Caco-2 (cell line): ENCODE measurements around the gene SCYL1. TPM values are rescaled to one million over a fixed set of nuclear protein-coding genes. Genes with fewer than 3 reads are reported as not detected.
A peak's percentile ranks its signal among the peaks of the same experiment; 100 is the strongest.

Experiments used
- BruUV-seq: library from RNA; stranded (reverse); fragments of 400-500 nt; replicated peaks from 2 replicates; lab custom pipeline; 2021; lab: Mats Ljungman, UMichigan
- CTCF ChIA-PET: fragments of 300-600 bp; sonication (Branson Sonifier 250); formaldehyde crosslinking; loops from one replicate; lab custom pipeline; 2022; ENCODE audit warnings: antibody characterized with exemption; lab: Charles Lee
- POLR2A ChIA-PET: fragments of 300-600 bp; sonication (Branson Sonifier 250); formaldehyde crosslinking; loops from one replicate; lab custom pipeline; 2022; ENCODE audit warnings: antibody characterized with exemption; lab: Charles Lee
- DNase-seq, 2 experiments: peaks; one replicate each; pipeline versions ENCODE4 v3.0.0 to v3.0.0-alpha.2; 2020 to 2022
- H3K27me3 ChIP-seq: replicated peaks from 2 replicates; pipeline ENCODE4 v1.6.0; 2011; ENCODE audit warnings: low read length; ENCODE audit not compliant: control insufficient read depth, insufficient read depth
- H3K36me3 ChIP-seq: 2 replicates; pipeline ENCODE4 v1.5.1; 2011; ENCODE audit warnings: low read length; ENCODE audit not compliant: control insufficient read depth, insufficient read depth
- H3K4me1 ChIP-seq: fragments of 250-450 bp; sonication (Bioruptor Pico); 2 replicates; pipeline ENCODE4 v1.5.1; 2020; ENCODE audit warnings: mild to moderate bottlenecking
- H3K4me3 ChIP-seq: 2 replicates; pipeline ENCODE4 v1.5.1; 2011; ENCODE audit warnings: low read depth, mild to moderate bottlenecking, control low read depth, low read length
- H3K9me3 ChIP-seq: fragments of 250-450 bp; sonication (Bioruptor Pico); 2 replicates; pipeline ENCODE4 v1.5.1; 2020; ENCODE audit warnings: mild to moderate bottlenecking, moderate library complexity
- H3K27ac Mint-ChIP-seq: one replicate; pipeline ENCODE4 v1.8.0; 2022; ENCODE audit warnings: mixed read lengths; ENCODE audit not compliant: unreplicated experiment
- H3K27me3 Mint-ChIP-seq: one replicate; pipeline ENCODE4 v1.8.0; 2022; ENCODE audit warnings: mixed read lengths; ENCODE audit not compliant: insufficient read depth, unreplicated experiment
- H3K36me3 Mint-ChIP-seq: one replicate; pipeline ENCODE4 v1.8.0; 2022; ENCODE audit warnings: mild to moderate bottlenecking, mixed read lengths; ENCODE audit not compliant: insufficient read depth, unreplicated experiment
- H3K4me1 Mint-ChIP-seq: one replicate; pipeline ENCODE4 v1.8.0; 2022; ENCODE audit warnings: low read depth, mixed read lengths; ENCODE audit not compliant: unreplicated experiment
- H3K4me3 Mint-ChIP-seq: one replicate; pipeline ENCODE4 v1.8.0; 2022; ENCODE audit warnings: mild to moderate bottlenecking, moderate library complexity, mixed read lengths; ENCODE audit not compliant: unreplicated experiment
- H3K9me3 Mint-ChIP-seq: one replicate; pipeline ENCODE4 v1.8.0; 2022; ENCODE audit warnings: mixed read lengths; ENCODE audit not compliant: unreplicated experiment
- intact Hi-C: fragments of 100-400 bp; cut with micrococcal nuclease; formaldehyde crosslinking; loops from one replicate; pipeline ENCODE4 v1.10.0; 2022; ENCODE audit not compliant: unreplicated experiment
- total RNA-seq: library from RNA; stranded (reverse); gene quantifications from 2 replicates; pipeline ENCODE4 v1.2.3, GENCODE V29; 2022
- TF ChIP-seq, protein P1 (sequence below), 2 experiments: fragments of 200-600 bp in 1 of 2; IDR thresholded peaks; 1 replicate in 1 of 2; 2 replicates in 1 of 2; pipeline versions ENCODE4 v1.5.1 to v1.8.0; 2011 to 2022; ENCODE audit warnings: antibody characterized with exemption in 1 of 2, control low read depth in 1 of 2, inconsistent platforms in 1 of 2, low read depth in 1 of 2, low read length in 1 of 2, mild to moderate bottlenecking in 1 of 2, moderate library complexity in 1 of 2; ENCODE audit not compliant: insufficient read depth in 1 of 2, severe bottlenecking in 1 of 2, unreplicated experiment in 1 of 2

Gene SCYL1
- total RNA-seq, 1 experiment from 2014 or later, result 123 TPM

DNA sequence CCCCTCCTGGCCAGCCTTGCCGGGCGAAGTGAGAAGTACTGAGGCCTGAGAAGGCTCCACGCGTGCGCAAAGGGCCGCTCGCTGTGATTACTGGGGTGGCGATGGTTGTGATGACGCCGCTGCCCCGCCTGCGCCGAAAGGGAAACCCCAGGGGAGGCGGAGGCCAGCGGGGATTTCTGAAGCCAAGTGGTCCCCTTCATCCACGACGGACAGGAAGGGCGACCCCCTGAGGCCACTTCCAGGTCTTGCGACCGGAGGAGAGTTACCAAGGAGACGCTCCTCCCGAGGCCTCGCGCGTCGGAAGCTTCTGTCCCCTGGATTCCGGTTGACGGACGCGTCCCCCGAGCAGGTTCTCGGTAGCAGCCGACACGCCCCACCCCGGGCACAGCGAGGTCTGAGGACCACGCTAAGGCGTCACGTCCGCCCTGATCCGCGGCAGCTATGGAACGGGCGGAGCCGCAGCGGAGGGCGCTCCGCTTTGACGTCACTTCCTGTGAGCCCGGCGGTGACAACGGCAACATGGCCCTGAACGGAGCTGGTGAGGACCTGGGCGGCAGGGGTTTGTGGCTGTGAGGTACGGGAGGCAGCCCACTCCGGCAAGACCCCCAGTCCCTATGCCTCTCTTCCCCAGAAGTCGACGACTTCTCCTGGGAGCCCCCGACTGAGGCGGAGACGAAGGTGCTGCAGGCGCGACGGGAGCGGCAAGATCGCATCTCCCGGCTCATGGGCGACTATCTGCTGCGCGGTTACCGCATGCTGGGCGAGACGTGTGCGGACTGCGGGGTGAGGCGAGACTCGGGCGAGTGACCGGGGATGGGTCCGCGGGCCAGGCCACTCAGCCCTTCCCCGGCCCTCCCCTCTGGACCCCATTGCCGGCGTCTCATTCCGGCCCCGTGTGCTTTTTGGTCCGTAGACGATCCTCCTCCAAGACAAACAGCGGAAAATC, 45.4 kb downstream of the SCYL1 start, which contains the start of gene ZNRD2:
Gene ZNRD2 (plus strand): TSS at position 505 of the 946 bp plus-strand sequence. CDS start 15 bp downstream, at position 520.
- BruUV-seq, result TSS peak; percentile 76
- H3K9me3 ChIP-seq, result no peaks in the 10 kb centered on the region
- TF ChIP-seq, protein P1, sequence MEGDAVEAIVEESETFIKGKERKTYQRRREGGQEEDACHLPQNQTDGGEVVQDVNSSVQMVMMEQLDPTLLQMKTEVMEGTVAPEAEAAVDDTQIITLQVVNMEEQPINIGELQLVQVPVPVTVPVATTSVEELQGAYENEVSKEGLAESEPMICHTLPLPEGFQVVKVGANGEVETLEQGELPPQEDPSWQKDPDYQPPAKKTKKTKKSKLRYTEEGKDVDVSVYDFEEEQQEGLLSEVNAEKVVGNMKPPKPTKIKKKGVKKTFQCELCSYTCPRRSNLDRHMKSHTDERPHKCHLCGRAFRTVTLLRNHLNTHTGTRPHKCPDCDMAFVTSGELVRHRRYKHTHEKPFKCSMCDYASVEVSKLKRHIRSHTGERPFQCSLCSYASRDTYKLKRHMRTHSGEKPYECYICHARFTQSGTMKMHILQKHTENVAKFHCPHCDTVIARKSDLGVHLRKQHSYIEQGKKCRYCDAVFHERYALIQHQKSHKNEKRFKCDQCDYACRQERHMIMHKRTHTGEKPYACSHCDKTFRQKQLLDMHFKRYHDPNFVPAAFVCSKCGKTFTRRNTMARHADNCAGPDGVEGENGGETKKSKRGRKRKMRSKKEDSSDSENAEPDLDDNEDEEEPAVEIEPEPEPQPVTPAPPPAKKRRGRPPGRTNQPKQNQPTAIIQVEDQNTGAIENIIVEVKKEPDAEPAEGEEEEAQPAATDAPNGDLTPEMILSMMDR (IDR thresholded peaks at IDR 0.05; ENCODE audit: insufficient read depth in 1 of 2, low read depth in 1 of 2, low read length in 1 of 2, severe bottlenecking in 1 of 2, unreplicated experiment in 1 of 2), result peak; percentile 40 to 58
- no peaks in the 10 kb centered on the region for H3K27me3 Mint-ChIP-seq
- peaks cover 25% of the 10 kb centered on the region for H3K4me1 Mint-ChIP-seq
- H3K4me1 ChIP-seq, result peaks cover 31% of the 10 kb centered on the region
- H3K36me3 ChIP-seq, result peaks cover 1% of the 10 kb centered on the region
- peak within 1 kb of the TSS; percentile 97 for H3K27ac Mint-ChIP-seq
- CTCF ChIA-PET, result interaction anchor here (0.5 to 3.5 kb wide), 12 partner anchors 10 to 432 kb away, joined by 3 to 23 read pairs (median 4); partner anchors contain the start of genes EIF1AD, PCNX3 and SCYL1
- no peaks in the 10 kb centered on the region for H3K27me3 ChIP-seq
- intact Hi-C loops, result loop anchor here (1.0 to 2.0 kb wide), 4 partner anchors 12 to 47 kb away; partner anchors contain the start of gene LTBP3
- H3K9me3 Mint-ChIP-seq, result no peaks in the 10 kb centered on the region
- DNase-seq, result peak; percentile 98 to 99
- H3K36me3 Mint-ChIP-seq, result peaks cover 57% of the 10 kb centered on the region
- POLR2A ChIA-PET, result interaction anchor here (0.6 to 1.1 kb wide), 10 partner anchors 9 to 309 kb away, joined by 3 to 7 read pairs (median 3); partner anchors contain the start of genes DPF2, NEAT1, PCNX3 and POLA2
- peak within 1 kb of the TSS; percentile 99 for H3K4me3 ChIP-seq
- H3K4me3 Mint-ChIP-seq, result peak within 1 kb of the TSS; percentile 98

DNA sequence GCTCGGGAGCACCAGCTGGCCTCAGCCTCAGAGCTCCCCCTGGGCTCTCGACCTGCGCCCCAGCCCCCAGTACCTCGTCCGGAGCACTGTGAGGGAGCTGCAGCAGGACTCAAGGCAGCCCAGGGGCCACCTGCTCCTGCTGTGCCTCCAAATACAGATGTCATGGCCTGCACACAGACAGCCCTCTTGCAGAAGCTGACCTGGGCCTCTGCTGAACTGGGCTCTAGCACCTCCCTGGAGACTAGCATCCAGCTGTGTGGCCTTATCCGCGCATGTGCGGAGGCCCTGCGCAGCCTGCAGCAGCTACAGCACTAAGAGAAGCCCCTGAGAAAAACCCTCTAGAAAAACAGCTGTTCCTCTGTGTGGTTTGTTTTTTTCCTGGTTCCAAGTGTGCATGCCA, 46.5 kb downstream of the SCYL1 start:
- POLR2A ChIA-PET, result interaction anchor here (0.6 to 1.6 kb wide), 2 partner anchors 13 to 431 kb away, joined by 4 to 11 read pairs; partner anchors contain the start of genes BANF1, EIF1AD and LTBP3
- Histone ChIP-seq H3K9me3 (no peaks in the 10 kb centered on the region), H3K4me3 (peak overlapping the region; percentile 99; the same call in 1 of the 2 replicates), H3K27me3 (no peaks in the 10 kb centered on the region), H3K4me1 (peaks cover 36% of the 10 kb centered on the region), H3K36me3 (peaks cover 1% of the 10 kb centered on the region)
- CTCF ChIA-PET, result interaction anchor here (2.2 to 3.5 kb wide), 3 partner anchors 14 to 30 kb away, joined by 9 to 23 read pairs (median 9); no protein-coding TSS in a partner anchor
- TF ChIP-seq, protein P1 (IDR thresholded peaks at IDR 0.05; ENCODE audit: insufficient read depth in 1 of 2, low read depth in 1 of 2, low read length in 1 of 2, severe bottlenecking in 1 of 2, unreplicated experiment in 1 of 2), result no peak
- intact Hi-C loops, result loop anchor here (2.0 kb wide), 2 partner anchors 31 to 49 kb away; no protein-coding TSS in a partner anchor
- peak overlapping the region; percentile 92 for H3K27ac Mint-ChIP-seq
- DNase-seq, result peak in 1 of 2 experiments; percentile 33
- no TSS peak for BruUV-seq
- H3K27me3 Mint-ChIP-seq, result no peaks in the 10 kb centered on the region
- no peaks in the 10 kb centered on the region for H3K9me3 Mint-ChIP-seq
- peaks cover 25% of the 10 kb centered on the region for H3K4me1 Mint-ChIP-seq
- H3K36me3 Mint-ChIP-seq, result peaks cover 65% of the 10 kb centered on the region
- peak overlapping the region; percentile 98 for H3K4me3 Mint-ChIP-seq

DNA sequence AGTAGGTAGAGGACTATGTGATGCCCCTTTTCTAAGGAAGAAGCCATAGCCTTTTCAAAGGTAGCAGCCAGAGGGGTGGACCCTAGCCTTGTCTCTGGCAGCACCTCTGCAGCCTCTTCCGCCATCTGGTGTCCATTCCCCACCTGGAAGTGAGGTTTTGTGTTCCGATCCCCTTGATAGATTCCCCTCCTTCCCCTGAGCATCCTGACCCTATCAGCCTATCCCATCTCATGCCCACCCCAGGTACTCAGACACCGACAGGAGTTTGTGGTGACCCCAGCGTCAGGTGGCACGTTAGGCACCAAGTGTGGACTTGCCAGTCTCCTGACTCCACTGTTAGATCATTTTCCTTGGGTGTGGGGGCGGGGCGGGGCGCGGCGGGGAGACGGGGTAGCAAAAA, 47.1 kb downstream of the SCYL1 start:
- TF ChIP-seq, protein P1 (IDR thresholded peaks at IDR 0.05; ENCODE audit: insufficient read depth in 1 of 2, low read depth in 1 of 2, low read length in 1 of 2, severe bottlenecking in 1 of 2, unreplicated experiment in 1 of 2), result peak; percentile 32 to 54

More for the DNA sequence above, 47.1 kb downstream of the SCYL1 start:
- POLR2A ChIA-PET, result interaction anchor here (1.0 to 1.6 kb wide), 3 partner anchors 13 to 75 kb away, joined by 3 to 4 read pairs (median 4); partner anchors contain the start of gene LTBP3
- Histone ChIP-seq H3K27me3 (no peaks in the 10 kb centered on the region), H3K9me3 (no peaks in the 10 kb centered on the region), H3K4me1 (peaks cover 41% of the 10 kb centered on the region), H3K36me3 (peaks cover under 1% of the 10 kb centered on the region), H3K4me3 (peak overlapping the region; percentile 66)
- H3K9me3 Mint-ChIP-seq, result no peaks in the 10 kb centered on the region
- H3K27me3 Mint-ChIP-seq, result no peaks in the 10 kb centered on the region
- DNase-seq, result peak; percentile 69 to 73
- BruUV-seq, result no TSS peak
- H3K27ac Mint-ChIP-seq, result peak overlapping the region; percentile 92
- H3K36me3 Mint-ChIP-seq, result peaks cover 70% of the 10 kb centered on the region
- CTCF ChIA-PET, result interaction anchor here (0.8 to 3.5 kb wide), 10 partner anchors 10 to 101 kb away, joined by 3 to 23 read pairs (median 8); no protein-coding TSS in a partner anchor
- peak overlapping the region; percentile 98 for H3K4me3 Mint-ChIP-seq
- peaks cover 25% of the 10 kb centered on the region for H3K4me1 Mint-ChIP-seq
- intact Hi-C loops, result loop anchor here (1.0 to 2.0 kb wide), 3 partner anchors 31 to 49 kb away; partner anchors contain the start of gene PCNX3
